Measurements from ENCODE around the gene ANKRD11.
"Not testable (repeated sequence)": the region's sequence is repeated elsewhere in the genome, so short reads cannot be mapped to it uniquely, and the experiment has no call there.

The ANKRD11 gene

DNA sequence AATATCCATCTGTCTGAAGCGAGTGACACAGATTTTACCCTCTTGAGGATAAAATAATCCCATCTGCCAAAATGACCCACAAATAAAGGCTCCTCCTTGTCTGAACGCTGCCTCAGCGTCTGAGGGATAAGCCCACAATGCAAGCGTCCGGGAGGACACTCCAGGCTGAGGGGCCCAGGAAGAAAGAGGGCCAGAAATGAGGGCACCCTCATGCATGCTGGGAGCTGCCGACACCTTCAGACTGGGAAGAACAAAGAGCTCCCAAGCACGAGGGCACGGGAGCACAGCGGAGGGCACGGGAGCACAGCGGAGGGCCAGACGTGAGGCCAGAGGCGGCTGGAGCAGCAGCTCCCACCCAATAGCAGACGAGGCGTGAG lies 145.9 kb downstream of the ANKRD11 start:
- Mint-ChIP-seq H3K27ac (peak overlapping the region; percentile 67), H3K9me3 (no peaks in the 10 kb centered on the region), H3K36me3 (ENCODE audit: low read depth) (peaks cover 8% of the 10 kb centered on the region), H3K4me1 (peaks cover 83% of the 10 kb centered on the region), H3K27me3 (no peaks in the 10 kb centered on the region), H3K4me3 (no peak overlapping the region)
- ATAC-seq = no peak
- DNase-seq = no peak

DNA sequence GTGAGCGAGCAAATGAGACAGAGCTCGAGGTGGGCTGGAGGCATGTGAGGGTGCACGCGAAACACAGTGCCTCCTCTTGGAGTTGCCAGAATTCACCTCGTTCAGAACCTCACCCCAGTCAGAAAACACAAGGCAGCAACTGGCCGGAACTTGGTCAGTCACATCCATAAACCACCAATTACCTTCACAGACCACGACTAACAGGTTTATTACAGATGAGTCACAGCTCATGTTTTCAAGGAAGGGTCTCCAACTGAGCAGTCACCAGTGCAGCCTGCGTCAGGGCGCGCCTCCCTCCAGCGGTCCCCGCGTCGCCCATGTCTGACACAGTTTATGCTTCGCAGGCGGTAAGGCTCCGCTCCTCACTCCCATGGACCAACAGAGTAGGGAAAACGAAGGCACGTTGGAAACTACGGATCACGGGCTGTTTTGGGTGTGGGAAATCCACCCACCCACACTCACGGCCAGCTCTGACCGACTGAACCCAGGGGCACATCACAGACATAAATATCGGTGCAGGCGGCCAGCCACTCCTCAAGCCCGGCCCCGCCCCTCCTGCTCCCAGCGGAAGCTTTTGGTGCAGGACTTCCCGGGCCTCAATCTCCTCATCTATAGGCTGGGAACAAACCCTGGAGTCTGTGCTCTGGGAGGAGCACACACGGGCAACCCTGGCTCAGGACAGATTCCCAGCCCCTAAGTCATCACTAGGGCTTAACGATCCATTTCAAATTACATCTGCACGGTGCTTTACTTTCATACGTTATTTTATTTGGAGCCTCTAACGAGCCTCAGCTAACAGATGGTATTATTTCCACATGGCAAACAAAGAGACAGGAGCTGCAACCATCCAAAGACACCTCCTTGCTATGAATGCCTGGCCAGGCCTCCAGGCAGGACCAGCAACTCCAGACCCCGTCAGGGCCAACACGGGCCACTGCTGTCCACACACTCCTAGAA lies 146.6 kb downstream of the ANKRD11 start:
- H3K4me3 Mint-ChIP-seq = no peak overlapping the region
- no peak for ATAC-seq
- H3K36me3 Mint-ChIP-seq (ENCODE audit: low read depth) = peaks cover 8% of the 10 kb centered on the region
- H3K27ac Mint-ChIP-seq = peak overlapping the region; percentile 67
- no peaks in the 10 kb centered on the region for H3K27me3 Mint-ChIP-seq
- DNase-seq = no peak
- H3K4me1 Mint-ChIP-seq = peaks cover 80% of the 10 kb centered on the region
- H3K9me3 Mint-ChIP-seq = no peaks in the 10 kb centered on the region

DNA sequence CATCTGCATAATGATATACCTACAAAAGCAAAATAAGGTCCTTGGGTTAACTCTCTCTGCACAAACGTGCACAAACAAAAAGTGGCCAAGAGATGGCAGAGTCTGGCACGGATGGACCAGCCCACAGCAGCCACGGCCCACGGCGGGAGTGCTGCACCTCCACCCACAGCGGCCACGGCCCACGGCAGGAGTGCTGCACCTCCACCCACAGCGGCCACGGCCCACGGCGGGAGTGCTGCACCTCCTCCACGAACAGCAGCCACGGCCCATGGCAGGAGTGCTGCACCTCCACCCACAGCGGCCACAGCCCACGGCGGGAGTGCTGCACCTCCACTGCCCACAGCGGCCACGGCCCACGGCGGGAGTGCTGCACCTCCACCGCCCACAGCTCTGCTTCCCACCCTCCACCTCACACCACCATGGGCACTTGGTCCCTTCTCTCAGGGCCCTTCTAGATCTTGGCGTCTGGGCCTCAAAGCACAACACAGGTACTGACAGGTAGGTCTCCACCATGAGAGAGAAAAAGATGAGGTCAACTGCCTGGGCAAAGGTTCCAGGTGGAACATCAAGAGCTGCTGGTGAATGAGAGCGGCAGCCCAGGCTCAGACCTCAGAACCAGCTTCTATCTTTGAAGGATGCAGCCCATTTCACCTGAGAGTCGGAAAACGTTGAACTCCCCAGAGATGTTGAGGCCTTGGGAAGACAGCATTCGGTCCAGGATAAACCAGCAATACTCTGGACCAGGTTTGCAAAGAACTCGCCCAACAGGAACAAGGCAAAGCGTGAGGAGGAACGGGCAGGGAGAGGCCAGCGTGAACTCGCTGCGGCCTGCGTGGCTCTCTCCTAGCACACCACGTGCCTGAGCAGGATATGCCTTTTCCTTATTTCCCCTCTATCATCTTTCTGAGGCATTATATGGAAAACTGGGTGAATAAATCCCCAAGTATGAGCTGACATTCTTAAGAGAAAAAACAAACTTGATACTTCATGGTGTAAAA lies 148.4 kb downstream of the ANKRD11 start:
- Mint-ChIP-seq H3K4me3 (no peak overlapping the region), H3K27ac (peak overlapping the region; percentile 49), H3K36me3 (ENCODE audit: low read depth) (peaks cover 8% of the 10 kb centered on the region), H3K27me3 (no peaks in the 10 kb centered on the region), H3K4me1 (peaks cover 76% of the 10 kb centered on the region), H3K9me3 (no peaks in the 10 kb centered on the region)
- DNase-seq (no peak), ATAC-seq (no peak)

DNA sequence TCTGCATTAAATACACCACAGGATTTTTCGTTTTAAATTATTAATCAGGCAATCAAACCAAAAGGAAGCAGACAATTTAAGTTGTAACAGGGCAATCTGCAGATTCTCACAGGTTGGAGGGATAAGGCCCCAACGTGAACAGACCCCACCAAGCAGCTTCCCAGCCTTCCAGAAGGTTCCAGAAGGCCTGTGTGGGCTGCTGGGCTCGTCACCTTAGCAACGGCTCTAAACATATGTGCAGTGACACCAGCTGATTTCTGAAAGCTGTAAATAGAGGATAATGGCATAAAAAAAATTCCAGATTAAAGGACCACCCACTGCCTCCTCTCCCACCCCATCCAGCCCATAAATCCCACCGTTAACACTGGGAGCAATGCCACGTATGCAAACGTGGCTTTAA lies 149.1 kb downstream of the ANKRD11 start:
- Mint-ChIP-seq H3K27me3 (no peaks in the 10 kb centered on the region), H3K4me3 (no peak overlapping the region), H3K4me1 (peaks cover 73% of the 10 kb centered on the region), H3K36me3 (ENCODE audit: low read depth) (peaks cover 8% of the 10 kb centered on the region), H3K27ac (peak overlapping the region; percentile 70), H3K9me3 (no peaks in the 10 kb centered on the region)
- no peak for DNase-seq
- no peak for ATAC-seq

DNA sequence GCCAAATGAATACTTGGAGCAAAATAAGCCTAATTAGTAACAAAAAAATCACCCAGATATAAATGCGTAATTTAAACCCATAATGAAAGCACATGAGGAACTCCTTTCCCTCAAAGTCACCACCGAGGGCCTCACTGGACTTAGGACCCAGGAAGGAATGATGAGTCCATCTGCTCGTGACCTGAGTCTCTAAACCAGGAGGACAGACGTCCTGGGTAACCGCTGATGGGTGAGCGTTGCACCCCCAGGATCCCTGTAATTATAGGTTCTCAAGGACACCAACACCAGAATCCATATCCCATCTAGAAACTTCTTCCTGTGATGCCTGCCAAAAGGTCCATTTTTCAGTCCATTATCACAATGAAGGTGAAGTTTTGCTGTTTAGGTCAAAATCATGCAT lies 151.5 kb downstream of the ANKRD11 start:
- no peak for DNase-seq
- Mint-ChIP-seq H3K27ac (peak overlapping the region; percentile 62), H3K9me3 (no peaks in the 10 kb centered on the region), H3K27me3 (no peaks in the 10 kb centered on the region), H3K36me3 (ENCODE audit: low read depth) (peaks cover 8% of the 10 kb centered on the region), H3K4me1 (peaks cover 76% of the 10 kb centered on the region), H3K4me3 (no peak overlapping the region)
- ATAC-seq = no peak

DNA sequence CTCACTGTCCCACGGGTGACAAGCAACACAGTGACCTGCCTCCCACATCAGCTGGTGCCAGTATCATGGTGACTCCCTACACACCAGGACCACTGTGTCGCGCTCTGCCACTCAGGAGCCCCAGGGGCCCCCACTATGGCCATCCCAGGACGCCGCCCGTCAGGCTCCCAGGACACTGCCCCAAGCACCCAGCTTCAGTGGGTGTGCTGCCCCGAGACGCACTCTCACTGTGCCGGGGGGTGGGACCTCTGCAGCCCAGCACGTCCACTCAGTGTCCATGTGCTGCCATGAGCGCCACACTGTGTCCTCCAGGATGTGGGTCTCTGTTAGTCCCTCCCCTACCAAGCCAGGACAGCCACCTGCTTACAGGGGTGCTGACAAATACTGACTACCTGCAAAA lies 152.4 kb downstream of the ANKRD11 start:
- Mint-ChIP-seq H3K4me3 (no peak overlapping the region), H3K27ac (no peak overlapping the region), H3K36me3 (ENCODE audit: low read depth) (peaks cover 6% of the 10 kb centered on the region), H3K4me1 (peaks cover 76% of the 10 kb centered on the region), H3K27me3 (no peaks in the 10 kb centered on the region), H3K9me3 (no peaks in the 10 kb centered on the region)
- ATAC-seq (no peak), DNase-seq (no peak)

DNA sequence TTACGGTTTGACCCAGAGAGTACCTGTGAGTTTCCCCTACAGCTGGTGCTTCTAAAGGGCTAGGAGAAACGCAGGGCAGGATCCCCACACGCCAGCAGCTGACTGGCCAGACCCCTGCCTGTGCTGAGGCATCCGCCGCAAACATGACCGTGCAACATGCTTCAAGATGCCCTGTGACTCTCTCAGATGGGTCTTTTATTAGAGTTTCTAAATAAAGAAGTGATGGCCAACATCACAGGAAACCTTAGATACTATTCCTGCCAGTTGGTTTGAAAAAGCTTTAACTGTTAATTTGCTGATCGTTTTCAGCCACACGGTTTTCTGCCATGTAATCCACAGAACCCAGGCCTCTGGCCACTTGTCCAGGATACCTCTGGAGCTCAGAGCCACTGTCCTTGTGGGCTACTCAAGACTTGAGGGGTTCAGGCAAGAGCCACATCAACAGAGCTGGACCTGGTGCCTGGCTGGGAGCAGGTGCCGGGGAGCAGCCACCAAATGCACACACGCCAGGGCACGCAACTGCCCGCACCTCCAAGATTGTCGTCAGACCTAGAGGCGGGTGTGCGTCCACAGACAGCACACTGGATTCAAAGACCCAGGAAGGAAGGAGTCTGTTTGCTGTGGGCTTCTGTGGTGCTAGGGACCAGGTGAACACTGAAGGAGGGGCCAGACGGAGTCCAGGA lies 154.4 kb downstream of the ANKRD11 start:
- Mint-ChIP-seq H3K4me3 (no peak overlapping the region), H3K27me3 (no peaks in the 10 kb centered on the region), H3K9me3 (no peaks in the 10 kb centered on the region), H3K27ac (peak overlapping the region; percentile 42), H3K4me1 (peaks cover 84% of the 10 kb centered on the region), H3K36me3 (ENCODE audit: low read depth) (peaks cover 4% of the 10 kb centered on the region)
- ATAC-seq (no peak), DNase-seq (no peak)

DNA sequence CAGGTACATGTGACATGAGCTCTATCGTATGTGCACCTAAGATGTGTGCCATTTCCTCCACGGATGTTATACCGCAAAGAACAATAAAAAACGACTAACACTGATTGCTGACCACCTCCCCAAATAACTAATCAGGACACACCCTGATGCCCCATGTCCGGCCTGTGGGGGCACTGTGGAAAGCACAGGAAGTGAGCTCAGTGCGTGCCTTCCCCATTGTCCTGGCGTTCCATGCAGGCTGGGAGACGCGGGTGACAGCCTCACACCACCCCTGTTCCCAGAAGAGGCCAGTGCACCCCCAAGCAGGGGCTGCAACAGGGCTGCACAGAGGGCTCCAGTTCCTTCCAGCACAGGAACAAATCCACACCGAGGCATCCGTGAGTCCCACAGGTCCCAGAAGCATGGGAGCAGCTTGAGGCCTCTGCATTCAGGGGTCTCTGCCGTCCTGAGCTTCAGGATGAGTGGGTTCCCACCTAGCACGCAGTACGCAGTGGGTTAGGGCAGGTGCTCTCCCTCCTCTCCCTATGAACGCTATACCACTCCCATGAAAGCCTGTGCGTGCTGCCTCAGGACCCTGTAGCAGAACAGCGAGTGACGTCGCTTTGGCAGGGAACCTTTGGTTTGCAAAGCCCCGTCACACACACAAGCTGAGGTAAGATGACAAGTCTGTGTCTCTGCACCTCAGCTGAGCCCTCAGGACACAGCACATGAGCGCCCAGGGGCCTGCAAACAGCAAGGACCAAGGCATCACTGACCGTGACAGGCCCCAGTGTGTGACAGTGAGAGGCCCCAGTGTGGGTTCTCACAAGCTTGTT lies 155.2 kb downstream of the ANKRD11 start:
- Mint-ChIP-seq H3K27me3 (no peaks in the 10 kb centered on the region), H3K36me3 (ENCODE audit: low read depth) (peaks cover 4% of the 10 kb centered on the region), H3K4me1 (peaks cover 84% of the 10 kb centered on the region), H3K4me3 (no peak overlapping the region), H3K27ac (peak overlapping the region; percentile 82), H3K9me3 (no peaks in the 10 kb centered on the region)
- ATAC-seq (no peak), DNase-seq (no peak)

DNA sequence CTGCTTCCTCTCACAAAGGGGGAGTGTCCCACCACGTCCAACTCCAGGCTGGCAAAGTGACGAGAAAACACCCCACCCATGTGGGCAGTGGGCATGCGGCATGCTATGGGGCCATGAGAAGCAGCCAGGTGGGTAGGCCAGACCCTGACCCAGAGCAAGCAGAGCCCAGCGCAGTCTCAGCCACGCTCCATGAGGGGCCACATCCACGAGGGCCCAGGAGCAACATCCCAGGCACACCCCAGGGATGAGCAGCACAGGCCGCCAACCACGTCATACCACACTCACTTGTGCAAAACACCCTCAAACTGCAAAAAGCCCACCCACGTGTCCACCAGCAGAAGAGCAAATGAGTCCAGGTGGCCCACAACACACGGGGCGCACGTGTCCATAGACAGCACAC lies 155.9 kb downstream of the ANKRD11 start:
- Mint-ChIP-seq H3K4me3 (no peak overlapping the region), H3K36me3 (ENCODE audit: low read depth) (no peaks in the 10 kb centered on the region), H3K4me1 (peaks cover 84% of the 10 kb centered on the region), H3K27ac (peak overlapping the region; percentile 82), H3K27me3 (no peaks in the 10 kb centered on the region), H3K9me3 (no peaks in the 10 kb centered on the region)
- ATAC-seq (no peak), DNase-seq (no peak)

DNA sequence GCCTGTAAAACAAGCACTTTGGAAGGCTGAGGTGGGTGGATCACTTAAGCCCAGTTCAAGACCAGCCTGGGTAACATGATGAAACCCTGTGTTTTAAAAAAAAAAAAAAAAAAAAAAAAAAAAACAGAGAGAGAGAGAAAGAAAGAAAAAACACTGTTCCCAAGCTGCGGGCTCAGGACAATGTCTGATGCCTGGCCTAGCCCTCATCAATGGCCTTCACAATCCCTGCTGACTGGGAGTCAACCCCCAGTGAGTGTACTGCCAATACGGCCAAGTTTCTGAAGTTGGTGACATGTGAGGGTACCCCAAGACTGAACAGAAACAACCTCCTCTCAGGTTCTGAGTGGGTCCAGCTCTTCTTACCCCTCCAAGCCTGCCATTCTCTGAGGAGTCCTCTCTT lies 156.3 kb downstream of the ANKRD11 start:
- ATAC-seq (no peak), DNase-seq (no peak)
- H3K36me3 Mint-ChIP-seq (ENCODE audit: low read depth) = peaks cover 2% of the 10 kb centered on the region
- H3K27me3 Mint-ChIP-seq = no peaks in the 10 kb centered on the region
- no peaks in the 10 kb centered on the region for H3K9me3 Mint-ChIP-seq
- H3K4me3 Mint-ChIP-seq = no peak overlapping the region
- H3K4me1 Mint-ChIP-seq = peaks cover 86% of the 10 kb centered on the region
- H3K27ac Mint-ChIP-seq = peak overlapping the region; percentile 82

DNA sequence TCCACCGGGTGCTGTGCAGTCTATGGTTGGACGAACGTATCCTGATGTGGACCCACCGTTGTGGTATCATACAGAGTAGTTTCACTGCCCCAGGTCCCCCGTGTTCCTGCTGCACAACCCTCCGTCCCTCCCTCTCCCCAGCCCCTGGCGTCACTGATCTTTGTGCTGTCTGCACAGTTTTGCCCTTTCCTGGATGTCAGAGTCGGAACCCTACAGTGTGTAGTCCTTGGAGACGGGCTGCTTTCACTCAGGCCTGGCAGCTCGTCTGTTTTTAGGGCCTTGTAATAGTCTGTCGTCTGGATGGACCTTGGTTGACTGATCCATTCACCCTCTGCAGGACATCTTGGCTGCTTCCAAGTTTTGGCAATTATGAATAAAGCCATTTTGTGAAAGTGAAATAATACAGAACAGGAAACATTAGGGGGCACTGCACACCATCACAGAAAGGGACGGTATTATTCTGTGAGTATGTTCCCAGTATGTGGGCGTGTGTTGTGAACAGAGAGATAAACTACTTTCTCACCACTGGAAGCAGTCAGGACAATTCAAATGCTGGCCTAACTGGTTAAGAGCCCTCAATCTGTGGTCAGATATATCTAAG lies 156.9 kb downstream of the ANKRD11 start:
- not testable (repeated sequence) for H3K36me3 Mint-ChIP-seq (ENCODE audit: low read depth); DNase-seq; H3K9me3 Mint-ChIP-seq; H3K27me3 Mint-ChIP-seq
- Mint-ChIP-seq H3K27ac (peak overlapping the region; percentile 82), H3K4me3 (peak overlapping the region; percentile 36), H3K4me1 (peaks cover 82% of the 10 kb centered on the region)
- ATAC-seq = peak; percentile 57

DNA sequence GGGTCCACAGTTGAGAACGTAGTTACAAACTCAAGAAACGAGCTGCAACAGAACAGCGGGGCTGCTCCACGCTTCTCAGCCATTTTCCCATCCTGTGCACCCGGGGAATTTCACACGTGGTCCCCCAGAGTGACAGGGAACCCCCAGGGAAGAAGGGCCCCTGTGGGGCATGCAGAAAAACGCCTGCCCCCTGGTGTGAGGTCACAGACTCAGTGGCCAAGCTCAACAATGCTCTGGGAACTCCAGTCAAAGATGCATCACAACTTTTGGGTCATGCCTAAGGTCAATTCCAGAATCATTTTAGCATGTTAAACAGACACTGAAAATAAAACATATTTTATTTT lies 157.5 kb downstream of the ANKRD11 start:
- DNase-seq = no peak
- Mint-ChIP-seq H3K9me3 (no peaks in the 10 kb centered on the region), H3K27me3 (no peaks in the 10 kb centered on the region), H3K4me1 (peaks cover 85% of the 10 kb centered on the region), H3K27ac (peak overlapping the region; percentile 87), H3K36me3 (ENCODE audit: low read depth) (peaks cover 3% of the 10 kb centered on the region), H3K4me3 (peak overlapping the region; percentile 60)
- no peak for ATAC-seq

DNA sequence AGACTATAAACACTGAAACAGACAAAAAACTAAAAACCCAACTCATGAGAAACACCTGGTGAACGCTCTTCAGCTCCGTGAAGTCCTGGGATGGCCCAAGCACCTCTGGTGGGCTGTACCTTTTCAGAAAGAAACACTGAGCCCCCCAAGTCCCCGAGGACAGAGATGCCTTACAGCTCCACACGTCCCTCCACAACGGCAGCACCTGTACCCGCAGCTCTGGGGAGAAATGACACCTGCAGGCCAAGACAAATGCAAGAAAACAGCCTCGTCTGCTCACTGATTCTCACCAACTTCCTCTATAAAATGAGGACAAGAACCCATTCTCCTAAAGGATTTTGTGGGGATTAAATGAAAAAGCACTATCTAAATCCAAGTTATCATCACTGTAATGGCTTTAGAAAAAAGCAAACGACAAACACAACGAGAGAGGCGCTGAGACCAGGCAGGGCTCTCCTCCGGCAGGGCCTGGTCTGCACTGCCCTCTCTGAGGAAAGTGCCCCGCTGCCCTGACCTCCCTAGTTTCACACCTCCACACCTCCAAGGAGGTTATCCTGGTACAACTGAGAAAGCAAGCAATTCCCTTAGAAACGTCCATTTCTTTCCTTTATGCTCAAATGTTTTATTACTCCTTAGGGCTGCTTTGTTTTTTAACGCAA lies 158.0 kb downstream of the ANKRD11 start:
- DNase-seq (no peak), ATAC-seq (no peak)
- no peaks in the 10 kb centered on the region for H3K27me3 Mint-ChIP-seq
- H3K9me3 Mint-ChIP-seq = no peaks in the 10 kb centered on the region
- peaks cover 4% of the 10 kb centered on the region for H3K36me3 Mint-ChIP-seq (ENCODE audit: low read depth)
- H3K4me1 Mint-ChIP-seq = peaks cover 85% of the 10 kb centered on the region
- H3K27ac Mint-ChIP-seq = peak overlapping the region; percentile 87
- H3K4me3 Mint-ChIP-seq = peak overlapping the region; percentile 60

Measured in activated naive CD8-positive, alpha-beta T cell treated with anti-CD3 and anti-CD28 coated beads, Interleukin-2, amount 50 U/mL, for 24 hours (primary cell).